GM23338 (cell line): ENCODE measurements around the gene SLC9C2.

Experiments
- CREB1 ChIP-seq: fragments of 250-450 bp; sonication (Bioruptor Pico); IDR thresholded peaks from 2 replicates; pipeline ENCODE4 v1.5.0; 2020; ENCODE audit warnings: low read depth, mild to moderate bottlenecking, moderate library complexity
- EZH2phosphoT487 ChIP-seq: fragments of 200-600 bp; sonication (generic); IDR thresholded peaks from one replicate; pipeline ENCODE4 v1.8.1; 2018; ENCODE audit warnings: antibody characterized with exemption; ENCODE audit not compliant: unreplicated experiment
- REST ChIP-seq: IDR thresholded peaks from one replicate; pipeline ENCODE4 v1.6.1; 2018; ENCODE audit warnings: antibody characterized with exemption; ENCODE audit not compliant: unreplicated experiment
- TF ChIP-seq, protein P1 (sequence below), 2 experiments: fragments of 200-600 bp in 1 of 2; sonication (generic) in 1 of 2; conservative IDR thresholded peaks; 2 replicates each; pipeline versions ENCODE4 v1.5.1 to v1.6.1; 2016 to 2017; ENCODE audit warnings: antibody characterized with exemption in 2 of 2, low read depth in 2 of 2, mild to moderate bottlenecking in 2 of 2, moderate library complexity in 1 of 2

GRCh38 chr1:173489149-173489600 is 113.7 kb downstream of the SLC9C2 start:
- TF ChIP-seq REST = no peak
- TF ChIP-seq, protein P1, sequence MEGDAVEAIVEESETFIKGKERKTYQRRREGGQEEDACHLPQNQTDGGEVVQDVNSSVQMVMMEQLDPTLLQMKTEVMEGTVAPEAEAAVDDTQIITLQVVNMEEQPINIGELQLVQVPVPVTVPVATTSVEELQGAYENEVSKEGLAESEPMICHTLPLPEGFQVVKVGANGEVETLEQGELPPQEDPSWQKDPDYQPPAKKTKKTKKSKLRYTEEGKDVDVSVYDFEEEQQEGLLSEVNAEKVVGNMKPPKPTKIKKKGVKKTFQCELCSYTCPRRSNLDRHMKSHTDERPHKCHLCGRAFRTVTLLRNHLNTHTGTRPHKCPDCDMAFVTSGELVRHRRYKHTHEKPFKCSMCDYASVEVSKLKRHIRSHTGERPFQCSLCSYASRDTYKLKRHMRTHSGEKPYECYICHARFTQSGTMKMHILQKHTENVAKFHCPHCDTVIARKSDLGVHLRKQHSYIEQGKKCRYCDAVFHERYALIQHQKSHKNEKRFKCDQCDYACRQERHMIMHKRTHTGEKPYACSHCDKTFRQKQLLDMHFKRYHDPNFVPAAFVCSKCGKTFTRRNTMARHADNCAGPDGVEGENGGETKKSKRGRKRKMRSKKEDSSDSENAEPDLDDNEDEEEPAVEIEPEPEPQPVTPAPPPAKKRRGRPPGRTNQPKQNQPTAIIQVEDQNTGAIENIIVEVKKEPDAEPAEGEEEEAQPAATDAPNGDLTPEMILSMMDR (conservative IDR thresholded peaks at IDR 0.05; ENCODE audit: low read depth in 2 of 2) = peak; percentile 42 to 45
- no peak for TF ChIP-seq EZH2phosphoT487
- peak; percentile 23; the same call in 1 of the 2 replicates for TF ChIP-seq CREB1 (CRISPR knock-in tag)
